HEK293 (cell line): ENCODE results near the gene GIN1.

Experiments used
- CTCF ChIA-PET: fragments of 350-600 bp; formaldehyde crosslinking; extraction: SDS; loops from one replicate; lab custom pipeline; 2021; ENCODE audit warnings: antibody characterized with exemption; lab: Yijun Ruan, JAX
- POLR2A ChIA-PET: fragments of 300-600 bp; formaldehyde crosslinking; extraction: SDS; loops from one replicate; lab custom pipeline; 2020; ENCODE audit warnings: antibody characterized with exemption, inconsistent platforms; lab: Yijun Ruan, JAX
- H3K27ac ChIP-seq: fragments of 200-500 bp; sonication (Bioruptor generic); 2 replicates; pipeline ENCODE4 v1.5.1; 2014; ENCODE audit warnings: low read depth, low read length, control low read depth, inconsistent platforms; ENCODE audit errors: extremely low read depth
- H3K36me3 ChIP-seq, 2 experiments: fragments of 200-500 bp in 1 of 2; sonication (Bioruptor generic) in 1 of 2; 1 replicate in 1 of 2; 2 replicates in 1 of 2; pipeline ENCODE4 v1.5.1; 2014 to 2017; ENCODE audit warnings: inconsistent platforms in 2 of 2, low read length in 2 of 2; ENCODE audit not compliant: control insufficient read depth in 2 of 2, insufficient read depth in 1 of 2
- H3K4me1 ChIP-seq: fragments of 200-500 bp; sonication (Bioruptor generic); 2 replicates; pipeline ENCODE4 v1.5.1; 2014; ENCODE audit warnings: mild to moderate bottlenecking, low read length, inconsistent platforms; ENCODE audit not compliant: control insufficient read depth, insufficient read depth
- H3K4me3 ChIP-seq: 2 replicates; pipeline ENCODE4 v1.5.1; 2011; ENCODE audit warnings: low read depth, mild to moderate bottlenecking, control low read depth, low read length, moderate library complexity
- H3K9me3 ChIP-seq: fragments of 200-500 bp; sonication (Bioruptor generic); 2 replicates; pipeline ENCODE4 v1.5.1; 2014; ENCODE audit warnings: low read depth, low read length, inconsistent platforms; ENCODE audit not compliant: control insufficient read depth, insufficient read depth
- BCL11A ChIP-seq: fragments of 450-650 bp; formaldehyde crosslinking; IDR thresholded peaks from 2 replicates; pipeline ENCODE4 v1.5.1; 2016; ENCODE audit warnings: low read depth, missing biosample characterization, missing genetic modification characterization
- GLIS1 ChIP-seq: fragments of 450-650 bp; formaldehyde crosslinking; IDR thresholded peaks from 2 replicates; pipeline ENCODE4 v1.5.1; 2016; ENCODE audit warnings: missing biosample characterization, missing genetic modification characterization
- KLF10 ChIP-seq: fragments of 450-650 bp; IDR thresholded peaks from 2 replicates; pipeline ENCODE4 v1.5.1; 2018; ENCODE audit warnings: missing biosample characterization, mild to moderate bottlenecking, missing genetic modification characterization
- PRDM1 ChIP-seq: fragments of 450-650 bp; formaldehyde crosslinking; IDR thresholded peaks from 2 replicates; pipeline ENCODE4; 2016; ENCODE audit warnings: missing biosample characterization, missing genetic modification characterization
- SETDB1 ChIP-seq: IDR thresholded peaks from one replicate; pipeline ENCODE4 v1.6.1; 2017; ENCODE audit warnings: mild to moderate bottlenecking, low read length, moderate library complexity, mixed read lengths; ENCODE audit not compliant: insufficient read length
- YY2 ChIP-seq: fragments of 450-650 bp; formaldehyde crosslinking; IDR thresholded peaks from 2 replicates; pipeline ENCODE4 v1.5.1; 2016; ENCODE audit warnings: missing biosample characterization, missing genetic modification characterization
- ZBTB17 ChIP-seq: fragments of 450-650 bp; formaldehyde crosslinking; IDR thresholded peaks from 2 replicates; pipeline ENCODE4 v1.5.1; 2016; ENCODE audit warnings: missing biosample characterization, missing genetic modification characterization
- ZBTB20 ChIP-seq: fragments of 450-650 bp; formaldehyde crosslinking; IDR thresholded peaks from 2 replicates; pipeline ENCODE4 v1.5.1; 2016; ENCODE audit warnings: missing biosample characterization, missing genetic modification characterization
- ZBTB7A ChIP-seq: fragments of 450-650 bp; formaldehyde crosslinking; IDR thresholded peaks from 2 replicates; pipeline ENCODE4 v1.5.1; 2016; ENCODE audit warnings: low read depth, missing biosample characterization, missing genetic modification characterization
- ZFP3 ChIP-seq: fragments of 450-650 bp; formaldehyde crosslinking; IDR thresholded peaks from 2 replicates; pipeline ENCODE4 v1.5.1; 2016; ENCODE audit warnings: low read depth, missing biosample characterization, missing genetic modification characterization
- ZNF121 ChIP-seq: fragments of 450-650 bp; formaldehyde crosslinking; IDR thresholded peaks from 2 replicates; pipeline ENCODE4 v1.5.1; 2016; ENCODE audit warnings: missing biosample characterization, missing genetic modification characterization
- ZNF140 ChIP-seq: fragments of 450-650 bp; formaldehyde crosslinking; IDR thresholded peaks from 2 replicates; pipeline ENCODE4 v1.5.1; 2016; ENCODE audit warnings: missing biosample characterization, missing genetic modification characterization
- ZNF169 ChIP-seq: fragments of 450-650 bp; formaldehyde crosslinking; IDR thresholded peaks from 2 replicates; pipeline ENCODE4 v1.5.1; 2016; ENCODE audit warnings: missing biosample characterization, missing genetic modification characterization
- ZNF19 ChIP-seq: fragments of 450-650 bp; formaldehyde crosslinking; IDR thresholded peaks from 2 replicates; pipeline ENCODE4; 2016; ENCODE audit warnings: missing biosample characterization, missing genetic modification characterization, low read depth
- ZNF211 ChIP-seq: fragments of 450-650 bp; formaldehyde crosslinking; IDR thresholded peaks from 2 replicates; pipeline ENCODE4 v1.5.1; 2016; ENCODE audit warnings: low read depth, missing biosample characterization, missing genetic modification characterization
- ZNF223 ChIP-seq: fragments of 450-650 bp; formaldehyde crosslinking; IDR thresholded peaks from 2 replicates; pipeline ENCODE4 v1.5.1; 2016; ENCODE audit warnings: missing biosample characterization, missing genetic modification characterization
- ZNF274 ChIP-seq, 2 experiments: fragments of 200-500 bp in 1 of 2; fragments of 450-650 bp in 1 of 2; sonication (Bioruptor generic) in 1 of 2; formaldehyde crosslinking in 1 of 2; IDR thresholded peaks; 2 replicates each; pipeline versions ENCODE4 v1.5.1 to v1.6.1; 2014 to 2016; ENCODE audit warnings: borderline replicate concordance in 1 of 2, inconsistent platforms in 1 of 2, low read length in 1 of 2, missing biosample characterization in 1 of 2, missing genetic modification characterization in 1 of 2
- ZNF354C ChIP-seq: fragments of 450-650 bp; formaldehyde crosslinking; IDR thresholded peaks from 2 replicates; pipeline ENCODE4 v1.5.1; 2016; ENCODE audit warnings: missing biosample characterization, missing genetic modification characterization, low read depth, borderline replicate concordance
- ZNF544 ChIP-seq: fragments of 450-650 bp; formaldehyde crosslinking; IDR thresholded peaks from 2 replicates; pipeline ENCODE4 v1.5.0; 2017; ENCODE audit warnings: missing biosample characterization, missing genetic modification characterization
- ZNF600 ChIP-seq: fragments of 450-650 bp; formaldehyde crosslinking; IDR thresholded peaks from 2 replicates; pipeline ENCODE4 v1.5.1; 2016; ENCODE audit warnings: missing biosample characterization, missing genetic modification characterization
- ZNF610 ChIP-seq: fragments of 450-650 bp; formaldehyde crosslinking; IDR thresholded peaks from 2 replicates; pipeline ENCODE4 v1.5.1; 2016; ENCODE audit warnings: missing biosample characterization, missing genetic modification characterization, borderline replicate concordance
- ZNF626 ChIP-seq: fragments of 450-650 bp; sonication (Bioruptor Pico); formaldehyde crosslinking; IDR thresholded peaks from 2 replicates; pipeline ENCODE4 v1.5.1; 2018; ENCODE audit warnings: missing biosample characterization, missing genetic modification characterization, inconsistent platforms
- ZNF76 ChIP-seq: fragments of 450-650 bp; formaldehyde crosslinking; IDR thresholded peaks from 2 replicates; pipeline ENCODE4; 2016; ENCODE audit warnings: low read depth, missing biosample characterization, missing genetic modification characterization, borderline replicate concordance
- TF ChIP-seq, protein P1 (sequence below): fragments of 450-650 bp; formaldehyde crosslinking; IDR thresholded peaks from 2 replicates; pipeline ENCODE4; 2016; ENCODE audit warnings: missing biosample characterization, missing genetic modification characterization
- TF ChIP-seq, protein P2 (sequence below): fragments of 450-650 bp; formaldehyde crosslinking; IDR thresholded peaks from 2 replicates; pipeline ENCODE4 v1.5.1; 2016; ENCODE audit warnings: missing biosample characterization, missing genetic modification characterization
- TF ChIP-seq, protein P3 (sequence below): fragments of 450-650 bp; formaldehyde crosslinking; IDR thresholded peaks from 2 replicates; pipeline ENCODE4 v1.5.1; 2016; ENCODE audit warnings: missing biosample characterization, missing genetic modification characterization

Gene GIN1

DNA sequence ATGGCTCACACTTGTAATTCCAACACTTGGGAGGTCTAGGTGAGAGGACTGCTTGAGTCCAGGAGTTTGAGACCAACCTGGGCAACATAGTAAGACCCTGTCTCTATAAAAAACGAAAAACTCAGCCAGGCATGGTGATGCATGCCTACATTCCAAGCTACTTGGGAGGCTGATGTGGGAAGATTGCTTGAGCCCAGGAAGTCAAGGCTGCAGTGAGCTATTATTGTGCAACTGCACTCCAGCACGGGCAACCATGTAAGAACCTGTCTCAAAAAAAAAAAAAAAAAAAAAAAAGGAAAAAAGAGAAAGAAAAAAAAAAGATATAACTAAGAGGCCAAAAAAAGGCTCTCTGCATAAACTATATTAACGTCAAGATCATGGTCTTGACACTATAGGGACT is 27.3 kb downstream of the GIN1 start:
- H3K27ac ChIP-seq = no peak overlapping the region
- POLR2A ChIA-PET = no interaction called here
- TF ChIP-seq, protein P1, sequence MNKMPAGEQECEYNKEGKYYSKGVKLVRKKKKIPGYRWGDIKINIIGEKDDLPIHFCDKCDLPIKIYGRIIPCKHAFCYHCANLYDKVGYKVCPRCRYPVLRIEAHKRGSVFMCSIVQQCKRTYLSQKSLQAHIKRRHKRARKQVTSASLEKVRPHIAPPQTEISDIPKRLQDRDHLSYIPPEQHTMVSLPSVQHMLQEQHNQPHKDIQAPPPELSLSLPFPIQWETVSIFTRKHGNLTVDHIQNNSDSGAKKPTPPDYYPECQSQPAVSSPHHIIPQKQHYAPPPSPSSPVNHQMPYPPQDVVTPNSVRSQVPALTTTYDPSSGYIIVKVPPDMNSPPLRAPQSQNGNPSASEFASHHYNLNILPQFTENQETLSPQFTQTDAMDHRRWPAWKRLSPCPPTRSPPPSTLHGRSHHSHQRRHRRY (tag by site-specific recombination) = no peak
- TF ChIP-seq ZNF274 (IDR thresholded peaks at IDR 0.05; ENCODE audit: low read length) = no peak
- TF ChIP-seq ZNF274 (tag by site-specific recombination; IDR thresholded peaks at IDR 0.05; ENCODE audit: borderline replicate concordance) = no peak
- TF ChIP-seq ZNF626 = no peak
- TF ChIP-seq ZNF544 = no peak
- TF ChIP-seq KLF10 (tag by site-specific recombination) = no peak
- no peak for TF ChIP-seq ZNF600 (tag by site-specific recombination)
- TF ChIP-seq YY2 (tag by site-specific recombination) = no peak
- TF ChIP-seq SETDB1 = no peak
- no peak for TF ChIP-seq ZNF169 (tag by site-specific recombination)
- no peak for TF ChIP-seq PRDM1 (tag by site-specific recombination)
- no peak for TF ChIP-seq ZNF121 (tag by site-specific recombination)
- no peak for TF ChIP-seq GLIS1 (tag by site-specific recombination)
- TF ChIP-seq, all 188 proteins: peak for 0
- Histone ChIP-seq H3K4me3 (no peak overlapping the region), H3K9me3 (no peaks in the 10 kb centered on the region), H3K36me3 (peaks cover 0 to 15% of the 10 kb centered on the region in 2 experiments; a peak in 1 of 3 replicates), H3K4me1 (no peaks in the 10 kb centered on the region)
- CTCF ChIA-PET = no interaction called here

DNA sequence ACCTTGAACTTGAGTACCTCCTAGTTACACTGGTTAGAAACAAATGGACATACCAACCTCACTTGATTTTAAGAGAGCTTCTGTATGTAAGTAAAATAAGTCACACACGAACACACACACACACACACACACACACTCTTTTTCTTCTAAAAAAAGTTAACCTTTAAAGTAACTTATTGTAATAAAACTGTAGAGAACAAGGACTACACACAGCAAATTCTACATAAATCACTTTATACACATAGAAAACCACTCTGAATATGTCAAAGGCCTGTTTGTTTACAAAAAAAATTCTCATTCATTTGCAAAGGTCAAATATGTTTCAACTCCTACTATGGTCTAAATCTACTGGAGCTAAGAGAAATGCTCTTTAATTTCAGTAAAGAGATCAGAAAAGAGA is 29.1 kb downstream of the GIN1 start:
- ChIA-PET CTCF (interaction anchor here (0.6 kb wide), 1 partner anchor 704 kb away, joined by 3 read pairs; no protein-coding TSS in a partner anchor), POLR2A (no interaction called here)
- Histone ChIP-seq H3K4me3 (no peak overlapping the region), H3K4me1 (no peaks in the 10 kb centered on the region), H3K36me3 (peaks cover 10 to 27% of the 10 kb centered on the region in 2 experiments), H3K9me3 (no peaks in the 10 kb centered on the region), H3K27ac (no peak overlapping the region)
- TF ChIP-seq ZBTB17 (tag by site-specific recombination) (no peak), ZNF223 (no peak), ZNF19 (tag by site-specific recombination) (no peak), GLIS1 (tag by site-specific recombination) (no peak)

DNA sequence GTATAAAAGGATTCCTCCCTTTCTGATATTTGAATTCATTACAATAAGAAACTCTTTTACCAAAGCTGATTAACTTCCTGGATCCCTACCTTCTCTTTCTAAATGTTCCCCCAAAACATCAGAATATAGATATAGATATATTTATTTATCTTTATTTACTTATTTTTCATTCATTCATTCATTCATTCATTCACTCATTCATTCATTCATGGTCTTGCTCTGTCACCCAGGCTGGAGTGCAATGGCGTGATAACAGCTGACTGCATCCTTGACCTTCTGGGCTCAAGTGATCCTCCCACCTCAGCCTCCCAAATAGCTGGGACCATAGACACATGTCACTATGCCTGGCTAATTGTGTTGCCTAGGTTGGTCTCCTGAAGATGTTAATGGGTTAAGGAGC is 30.7 kb downstream of the GIN1 start:
- ChIA-PET POLR2A (no interaction called here), CTCF (interaction anchor here (0.6 kb wide), 1 partner anchor 24 kb away, joined by 3 read pairs; no protein-coding TSS in a partner anchor)

More for the DNA sequence above, 30.7 kb downstream of the GIN1 start:
- TF ChIP-seq, protein P2, sequence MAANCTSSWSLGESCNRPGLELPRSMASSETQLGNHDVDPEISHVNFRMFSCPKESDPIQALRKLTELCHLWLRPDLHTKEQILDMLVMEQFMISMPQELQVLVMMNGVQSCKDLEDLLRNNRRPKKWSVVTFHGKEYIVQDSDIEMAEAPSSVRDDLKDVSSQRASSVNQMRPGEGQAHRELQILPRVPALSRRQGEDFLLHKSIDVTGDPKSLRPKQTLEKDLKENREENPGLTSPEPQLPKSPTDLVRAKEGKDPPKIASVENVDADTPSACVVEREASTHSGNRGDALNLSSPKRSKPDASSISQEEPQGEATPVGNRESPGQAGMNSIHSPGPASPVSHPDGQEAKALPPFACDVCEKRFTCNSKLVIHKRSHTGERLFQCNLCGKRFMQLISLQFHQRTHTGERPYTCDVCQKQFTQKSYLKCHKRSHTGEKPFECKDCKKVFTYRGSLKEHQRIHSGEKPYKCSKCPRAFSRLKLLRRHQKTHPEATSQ (tag by site-specific recombination) = no peak
- TF ChIP-seq ZNF354C (tag by site-specific recombination) (no peak), ZNF76 (no peak), ZBTB20 (no peak), ZNF140 (no peak), ZNF610 (tag by site-specific recombination) (no peak), ZNF211 (tag by site-specific recombination) (no peak), ZFP3 (no peak), BCL11A (tag by site-specific recombination) (no peak), ZBTB7A (tag by site-specific recombination) (no peak)
- TF ChIP-seq, protein P3, sequence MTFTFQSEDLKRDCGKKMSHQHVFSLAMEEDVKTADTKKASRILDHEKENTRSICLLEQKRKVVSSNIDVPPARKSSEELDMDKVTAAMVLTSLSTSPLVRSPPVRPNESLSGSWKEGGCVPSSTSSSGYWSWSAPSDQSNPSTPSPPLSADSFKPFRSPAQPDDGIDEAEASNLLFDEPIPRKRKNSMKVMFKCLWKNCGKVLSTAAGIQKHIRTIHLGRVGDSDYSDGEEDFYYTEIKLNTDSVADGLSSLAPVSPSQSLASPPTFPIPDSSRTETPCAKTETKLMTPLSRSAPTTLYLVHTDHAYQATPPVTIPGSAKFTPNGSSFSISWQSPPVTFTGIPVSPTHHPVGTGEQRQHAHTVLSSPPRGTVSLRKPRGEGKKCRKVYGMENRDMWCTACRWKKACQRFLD (tag by site-specific recombination) = no peak
- TF ChIP-seq, all 188 proteins: peak for 0
- Histone ChIP-seq H3K36me3 (peaks cover 10 to 33% of the 10 kb centered on the region in 2 experiments), H3K4me1 (no peaks in the 10 kb centered on the region), H3K27ac (no peak overlapping the region), H3K9me3 (no peaks in the 10 kb centered on the region), H3K4me3 (no peak overlapping the region)
